HG02840 (cell line): ENCODE measurements around the gene ANKRD37.

Experiments
- ATAC-seq: cut with Tn5 transposase; IDR thresholded peaks from one replicate; pipeline ENCODE4 v1.9.1; 2021; ENCODE audit warnings: mild to moderate bottlenecking, moderate library complexity, moderate number of reproducible peaks; ENCODE audit not compliant: unreplicated experiment, low FRiP score

Gene ANKRD37

DNA sequence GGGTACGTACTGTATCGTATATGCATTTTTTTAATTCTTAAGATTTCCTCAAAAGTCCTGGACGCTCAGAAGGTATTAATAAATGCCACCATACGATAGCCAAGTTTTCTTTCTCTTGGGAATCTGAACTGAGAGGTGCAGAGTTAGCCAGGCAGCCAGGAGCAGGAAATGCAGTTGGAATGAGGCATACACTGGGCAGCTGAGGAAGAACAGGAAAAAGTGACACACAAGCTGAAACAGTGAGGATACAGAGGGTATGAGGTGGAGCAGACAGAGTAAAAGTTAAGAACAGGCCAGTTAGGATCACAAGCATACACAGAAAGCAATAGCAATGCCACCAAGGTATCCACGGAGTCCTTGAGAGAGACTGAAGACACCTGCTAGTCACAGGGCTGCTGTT lies 15.8 kb downstream of the ANKRD37 start:
- no peak for ATAC-seq

DNA sequence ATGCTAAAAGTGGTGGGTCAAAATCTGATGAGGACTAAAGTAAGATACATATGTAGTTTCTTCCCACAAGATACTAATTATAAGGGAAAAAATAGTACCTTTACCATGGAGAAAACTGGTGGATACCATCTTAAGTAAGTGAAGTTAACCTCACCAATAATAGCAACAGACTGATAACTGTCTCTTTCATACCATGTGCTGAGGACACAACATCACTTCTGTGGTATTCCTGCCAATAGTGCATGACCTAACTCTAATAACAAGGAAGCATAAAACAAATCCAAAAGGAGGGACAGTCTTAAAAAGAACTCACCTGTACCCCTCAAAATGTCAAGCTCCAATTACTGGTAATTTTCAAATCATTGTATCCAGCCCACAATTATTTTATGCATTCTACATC lies 20.3 kb downstream of the ANKRD37 start:
- ATAC-seq: no peak

DNA sequence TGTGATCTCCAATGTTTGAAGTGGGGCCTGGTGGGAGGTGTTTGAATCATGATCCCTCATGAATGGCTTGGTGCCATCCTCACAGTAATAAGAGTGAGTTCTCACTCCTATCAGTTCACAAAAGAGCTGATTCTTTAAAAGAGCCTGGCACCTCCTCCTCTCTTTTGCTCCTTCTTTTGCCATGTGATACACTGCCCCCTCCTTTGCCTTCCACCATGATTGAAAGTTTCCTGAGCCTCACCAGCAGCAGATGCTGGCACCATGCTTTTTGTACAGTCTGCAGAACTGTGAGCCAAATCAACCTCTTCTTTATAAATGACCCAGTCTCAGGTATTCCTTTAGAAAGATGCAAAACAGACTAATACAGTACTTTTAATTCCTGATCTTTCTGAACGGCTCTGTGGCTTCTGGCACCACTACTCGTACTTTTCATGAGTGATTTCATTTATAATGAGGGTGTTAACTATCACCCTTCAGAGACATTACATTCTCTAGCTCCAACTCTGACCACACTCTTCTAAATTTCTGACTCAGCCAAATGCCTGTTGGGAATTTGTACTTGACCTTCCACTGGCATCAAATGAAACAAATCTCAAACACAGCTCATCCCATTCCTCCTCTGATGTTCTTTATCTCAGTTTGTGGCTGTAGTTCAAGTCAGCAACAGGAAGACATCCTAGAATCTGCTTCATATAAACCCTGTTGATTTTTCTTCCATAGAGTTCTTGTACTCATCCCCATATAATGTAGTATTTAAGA lies 24.9 kb downstream of the ANKRD37 start:
- ATAC-seq: no peak

DNA sequence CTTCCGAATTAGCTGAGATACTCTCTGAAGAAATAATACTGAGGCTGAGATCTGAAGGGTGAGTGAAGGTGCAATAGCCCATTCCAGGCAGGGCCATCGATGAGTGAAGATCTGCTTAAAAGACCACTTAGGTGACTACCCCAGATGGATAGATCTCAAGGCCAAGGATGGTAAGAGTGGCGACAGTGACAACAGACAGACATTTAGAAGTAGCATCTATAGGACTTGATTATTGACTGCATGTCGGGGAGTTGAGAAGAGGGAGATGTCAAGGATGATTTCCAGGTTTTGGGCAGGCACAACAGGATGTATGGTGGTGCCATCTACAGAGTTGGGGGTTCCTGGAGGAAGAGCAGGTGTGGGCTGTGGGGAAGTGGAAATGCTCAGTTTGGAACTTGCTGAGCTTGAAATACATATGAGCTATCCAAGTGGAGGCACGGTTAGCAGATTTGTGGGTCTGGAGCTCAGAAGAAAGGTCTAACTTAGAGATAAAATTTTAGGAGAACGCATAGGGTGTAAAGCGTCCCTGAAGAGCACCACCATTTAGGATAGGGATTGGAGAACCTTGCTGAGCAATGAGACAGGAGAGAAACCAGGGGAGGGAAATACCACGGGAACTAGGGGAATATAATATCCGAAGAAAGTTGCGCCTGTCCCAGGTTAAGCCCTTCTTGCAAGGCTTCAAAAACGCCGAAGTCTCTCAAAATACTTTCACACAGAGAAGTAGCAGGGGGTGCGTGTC lies 28.4 kb downstream of the ANKRD37 start:
- no peak for ATAC-seq

DNA sequence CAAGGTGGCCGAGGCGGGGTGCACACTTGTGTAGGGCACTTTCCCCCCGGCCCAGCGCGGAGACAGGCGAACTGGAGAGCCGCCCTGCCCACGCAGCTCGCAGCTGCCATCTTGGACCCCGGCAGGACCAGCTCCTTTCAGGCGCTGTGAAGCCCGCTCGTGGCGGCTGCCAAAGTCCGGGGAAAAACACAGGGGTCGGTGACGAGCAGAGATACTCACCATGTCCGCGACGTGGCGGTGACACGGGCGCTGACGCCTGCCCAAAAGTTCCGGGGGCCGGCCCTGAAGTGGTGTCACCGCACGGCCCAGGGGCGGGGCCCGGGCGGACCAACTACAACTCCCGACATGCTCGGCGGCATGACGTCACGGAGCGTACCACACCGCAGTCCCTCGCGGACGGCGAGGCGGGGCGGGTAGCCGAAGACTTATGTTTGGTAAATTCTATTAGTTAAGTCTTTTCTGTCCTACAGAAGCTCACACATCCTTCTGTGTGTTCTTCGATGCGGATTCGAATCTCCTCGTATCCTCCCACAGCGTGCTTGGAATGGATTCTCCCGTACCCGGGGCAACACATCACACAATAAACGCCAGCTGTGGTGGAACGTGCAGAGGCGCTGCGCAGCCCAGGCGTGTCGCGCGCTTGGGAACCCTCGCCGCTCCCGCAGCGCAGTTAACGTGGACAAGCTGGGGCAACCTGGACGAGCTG lies 29.2 kb downstream of the ANKRD37 start, which contains the start of gene UFSP2:
Gene UFSP2 (minus strand): TSS at position 318 of the 706 bp plus-strand sequence. CDS start 96 bp downstream, at position 222.
- peak; percentile 98 for ATAC-seq

DNA sequence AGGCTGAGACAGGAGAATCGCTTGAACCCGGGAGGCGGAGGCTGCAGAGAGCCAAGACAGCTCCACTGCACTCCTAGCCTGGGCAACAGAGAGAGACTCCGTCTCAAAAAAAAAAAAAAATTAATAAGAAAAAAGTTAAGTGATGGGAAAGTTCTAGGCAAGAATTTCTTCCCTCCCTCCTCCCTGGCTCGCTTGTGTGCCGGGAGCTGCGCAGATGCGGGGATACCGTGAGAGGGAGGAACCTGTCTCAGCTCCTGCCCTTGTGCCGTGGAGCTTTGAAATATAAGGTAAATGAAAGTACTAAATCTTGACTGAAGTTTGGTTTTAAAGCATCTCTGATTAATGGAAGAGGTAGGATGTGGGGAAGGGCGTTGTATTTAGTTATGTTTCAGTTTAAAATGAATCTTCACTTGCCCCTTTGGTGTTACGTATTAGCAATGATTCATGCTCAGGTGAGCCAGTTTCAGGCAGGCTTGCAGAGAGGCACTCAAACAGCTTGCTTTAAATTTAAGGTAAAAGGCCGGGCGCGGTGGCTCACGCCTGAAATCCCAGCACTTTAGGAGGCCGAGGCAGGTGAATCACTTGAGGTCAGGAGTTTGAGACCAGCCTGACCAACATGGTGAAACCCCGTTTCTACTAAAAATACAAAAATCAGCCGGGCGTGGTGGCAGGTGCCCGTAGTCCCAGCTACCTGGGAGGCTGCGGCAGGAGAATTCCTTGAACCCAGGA lies 30.5 kb downstream of the ANKRD37 start:
- no peak for ATAC-seq

DNA sequence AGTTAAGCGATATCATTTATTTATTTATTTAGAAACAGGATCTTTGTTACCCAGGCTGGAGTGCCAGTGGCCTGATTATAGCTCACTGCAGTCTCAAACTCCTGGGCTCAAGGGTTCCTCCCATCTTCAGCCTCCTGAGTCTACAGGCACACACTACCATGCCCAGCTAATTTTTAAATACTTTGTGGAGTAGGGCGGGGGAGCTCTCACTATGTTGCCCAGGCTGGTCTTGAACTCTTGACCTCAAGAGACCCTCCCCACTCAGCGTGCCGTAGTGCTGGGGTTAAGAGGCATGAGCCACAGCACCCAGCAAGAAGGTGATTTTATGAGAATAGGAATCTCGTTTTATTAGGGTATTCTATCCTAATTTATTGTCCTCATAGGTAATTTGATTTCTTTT lies 33.0 kb downstream of the ANKRD37 start:
- no peak for ATAC-seq

DNA sequence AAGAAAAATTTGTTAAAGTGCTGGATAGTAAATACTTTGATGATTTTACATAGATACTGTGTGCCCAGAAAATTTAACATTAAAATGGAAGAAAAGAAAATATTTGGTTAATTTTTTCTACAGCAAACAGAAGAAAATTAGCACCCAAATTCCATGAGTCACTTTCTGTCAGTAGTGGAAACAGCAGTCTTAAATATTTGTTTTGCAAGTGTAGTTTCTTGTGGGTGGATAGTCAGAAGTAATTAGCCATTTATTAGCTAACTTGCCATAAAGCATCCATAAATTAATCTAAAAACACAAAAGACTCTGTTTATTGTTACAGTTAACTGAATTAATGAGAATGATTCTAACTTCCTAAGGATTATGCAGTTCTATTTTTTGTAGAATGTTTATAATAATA lies 38.8 kb downstream of the ANKRD37 start:
- no peak for ATAC-seq

DNA sequence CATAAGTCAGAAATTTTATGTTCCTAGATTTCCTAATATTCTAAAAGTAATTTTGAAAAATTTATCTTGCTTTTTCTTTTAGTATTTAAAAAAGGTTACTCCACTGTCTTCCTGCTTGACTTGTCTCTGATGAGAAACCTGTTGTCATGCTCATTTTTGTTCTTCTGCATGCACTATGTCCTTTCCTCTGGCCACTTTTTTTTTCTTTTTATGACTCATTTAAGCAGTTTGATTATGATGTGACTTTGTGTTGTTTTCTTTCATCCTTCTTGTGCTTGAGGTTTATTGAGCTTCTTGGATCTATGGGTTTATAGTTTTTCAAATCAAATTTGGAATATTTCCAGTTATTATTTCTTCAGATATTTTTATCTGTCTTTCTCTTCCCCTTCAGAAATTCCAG lies 41.2 kb downstream of the ANKRD37 start:
- ATAC-seq: no peak

DNA sequence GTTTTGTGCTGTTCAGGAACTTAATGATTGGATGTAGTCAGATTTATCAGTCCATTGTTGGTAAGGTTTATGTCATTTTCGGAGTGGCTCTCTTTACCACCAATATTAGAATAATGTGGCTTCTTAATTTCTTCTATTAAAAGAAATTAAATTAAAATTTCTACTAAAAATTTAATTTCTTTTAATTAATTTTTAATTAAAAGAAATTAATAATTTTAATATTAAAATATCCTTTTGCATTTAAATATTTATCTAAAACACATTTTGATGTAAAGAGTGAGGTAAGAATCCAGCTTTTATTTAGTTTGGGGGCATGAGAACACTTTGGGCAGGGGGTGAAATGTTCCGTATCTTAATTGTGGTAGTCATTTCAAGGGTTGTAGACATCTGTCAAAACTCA lies 44.8 kb downstream of the ANKRD37 start:
- no peak for ATAC-seq

DNA sequence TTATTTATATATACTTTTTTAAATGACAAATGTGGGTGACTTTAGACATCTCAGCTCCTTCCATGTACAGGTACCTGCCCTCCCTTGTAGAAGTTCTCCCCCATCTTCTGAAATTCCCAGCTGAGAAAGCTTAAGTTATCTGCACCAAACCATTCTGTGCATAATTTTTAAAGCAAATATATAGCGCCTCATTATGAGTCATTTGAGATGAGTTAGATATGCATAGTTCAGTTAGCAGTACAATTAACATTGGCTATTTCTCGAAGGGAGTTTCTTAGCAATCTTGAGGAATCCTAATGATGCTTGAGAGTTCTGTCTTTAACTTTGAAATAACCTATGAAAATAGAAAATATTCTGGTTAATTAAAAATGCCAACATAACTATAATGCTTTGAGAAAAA lies 48.6 kb downstream of the ANKRD37 start:
- no peak for ATAC-seq
